Measurements from ENCODE around the gene BRMS1L.

The BRMS1L gene

DNA sequence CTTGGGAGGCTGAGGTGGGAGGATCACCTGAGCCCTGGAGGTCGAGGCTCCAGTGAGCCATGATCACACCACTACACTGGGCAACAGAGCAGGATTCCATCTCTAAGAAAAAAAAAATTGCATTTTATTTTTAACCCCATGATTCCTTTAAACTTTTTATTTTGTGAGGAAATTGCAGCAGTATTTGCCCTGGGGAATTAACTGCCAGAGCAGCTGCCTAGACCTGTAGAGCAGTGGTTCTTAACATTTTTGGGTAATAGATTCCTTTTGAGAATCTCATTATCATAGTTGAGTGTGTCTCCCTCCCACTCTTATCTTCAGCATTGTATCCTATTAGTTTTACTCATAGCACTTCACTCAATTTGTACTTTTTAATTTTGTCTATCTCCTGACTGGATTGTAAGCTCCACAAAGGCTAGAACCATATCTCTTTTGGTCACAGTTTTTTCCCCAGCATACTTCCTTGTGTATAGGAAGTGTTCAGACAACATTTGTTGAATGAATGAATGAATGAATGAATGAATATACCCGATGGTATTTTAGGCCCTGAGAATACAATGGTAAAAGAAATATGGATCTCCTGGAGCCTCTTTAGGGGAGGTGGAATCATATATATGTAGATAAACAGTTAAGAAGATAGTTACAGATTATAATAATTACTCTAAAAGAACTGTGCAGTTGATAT, 40.6 kb downstream of the BRMS1L start:
- DNase-seq, result no peak

DNA sequence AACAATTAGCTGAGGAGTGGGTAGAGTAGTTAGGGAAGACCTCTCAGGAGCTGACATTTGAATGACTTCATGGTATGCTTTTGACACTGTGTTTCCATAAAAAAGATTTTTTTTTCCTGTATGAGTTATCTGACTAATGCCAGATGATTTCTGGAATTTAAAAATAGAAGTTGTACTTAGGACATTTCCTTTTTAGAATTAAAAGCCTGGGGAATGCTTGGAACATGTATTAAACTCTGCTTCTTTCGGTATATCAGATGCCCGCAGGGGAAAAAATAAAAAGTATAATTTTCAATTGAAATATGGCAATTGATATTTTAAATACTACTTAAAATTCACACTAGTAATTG, 41.1 kb downstream of the BRMS1L start:
- no peak for DNase-seq

DNA sequence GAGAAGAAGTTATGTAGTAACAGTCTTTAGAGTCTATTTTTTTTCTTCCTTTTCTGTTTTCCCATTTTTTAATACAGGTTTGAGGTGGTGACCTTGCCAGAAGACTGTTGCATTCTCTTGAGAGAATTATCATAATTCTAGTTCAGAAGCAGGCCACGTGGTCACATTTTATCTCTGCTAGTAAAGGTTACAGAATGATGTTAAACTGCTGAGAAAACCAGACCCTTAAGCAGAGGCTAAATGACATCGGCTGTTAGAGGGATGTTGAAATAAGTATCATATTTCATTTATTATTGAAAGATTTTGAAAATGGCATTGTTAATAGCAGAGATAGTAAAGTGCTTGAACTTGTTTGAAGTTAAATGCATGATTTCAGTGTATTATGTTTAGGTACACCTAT, 49.2 kb downstream of the BRMS1L start:
- no peak for DNase-seq

DNA sequence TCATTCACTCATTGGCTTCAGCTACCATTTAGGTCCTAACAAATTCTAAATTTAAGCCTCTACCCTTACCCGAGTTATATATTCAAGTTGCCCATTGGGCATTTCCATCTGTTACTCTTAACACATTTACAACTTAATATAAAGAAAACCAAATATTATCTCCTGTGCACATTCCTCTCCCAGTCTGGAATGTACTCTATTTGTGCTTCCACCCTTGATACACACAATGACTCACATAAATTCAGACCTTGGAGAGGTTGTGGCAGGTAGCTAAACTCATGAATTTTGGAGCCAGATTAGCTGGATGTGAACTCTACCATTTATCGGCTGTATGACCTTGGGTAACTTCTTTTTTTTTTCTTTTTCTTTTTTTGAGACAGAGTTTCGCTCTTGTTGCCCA, 51.1 kb downstream of the BRMS1L start:
- DNase-seq, result no peak

DNA sequence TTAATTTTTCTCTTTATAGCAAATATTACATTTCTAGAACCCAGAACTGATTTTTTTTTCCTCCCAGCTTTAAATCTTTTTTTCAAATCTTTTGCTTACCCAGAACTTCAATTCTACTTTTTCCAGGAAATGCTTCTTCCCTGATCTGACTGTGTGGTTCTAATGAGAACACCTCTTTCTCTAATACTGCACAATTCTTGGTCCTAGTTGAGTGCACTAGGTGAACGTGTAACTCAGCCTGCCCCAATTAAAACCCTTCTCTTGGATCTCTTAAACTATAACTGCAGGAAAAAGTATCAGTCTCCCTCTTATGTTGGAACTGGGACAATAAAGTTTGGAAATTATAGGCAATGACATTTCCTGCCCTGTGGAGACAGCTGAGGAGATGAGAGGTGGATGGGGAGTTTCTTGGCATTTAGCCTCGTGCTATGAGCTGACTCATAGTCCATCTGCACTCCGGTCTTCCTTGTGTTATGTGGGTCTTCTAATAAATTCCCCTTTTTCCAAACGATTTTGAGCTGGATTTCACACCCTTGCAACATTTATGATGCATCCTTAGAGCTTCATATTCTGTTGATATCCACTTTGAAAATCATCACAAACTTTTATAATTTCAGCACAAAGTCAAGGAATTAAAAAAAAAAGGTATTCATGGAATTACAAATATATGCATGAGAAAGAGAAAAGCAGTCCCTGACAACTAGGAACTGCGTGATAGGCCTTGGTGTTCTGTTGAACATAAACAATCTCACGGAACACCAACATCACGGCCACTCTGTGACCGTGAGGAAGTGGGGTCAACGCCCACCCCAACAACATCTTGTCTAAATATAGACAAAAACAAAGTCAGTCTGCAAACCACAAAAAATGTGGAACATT, 52.4 kb downstream of the BRMS1L start:
- peak; percentile 87 for DNase-seq

DNA sequence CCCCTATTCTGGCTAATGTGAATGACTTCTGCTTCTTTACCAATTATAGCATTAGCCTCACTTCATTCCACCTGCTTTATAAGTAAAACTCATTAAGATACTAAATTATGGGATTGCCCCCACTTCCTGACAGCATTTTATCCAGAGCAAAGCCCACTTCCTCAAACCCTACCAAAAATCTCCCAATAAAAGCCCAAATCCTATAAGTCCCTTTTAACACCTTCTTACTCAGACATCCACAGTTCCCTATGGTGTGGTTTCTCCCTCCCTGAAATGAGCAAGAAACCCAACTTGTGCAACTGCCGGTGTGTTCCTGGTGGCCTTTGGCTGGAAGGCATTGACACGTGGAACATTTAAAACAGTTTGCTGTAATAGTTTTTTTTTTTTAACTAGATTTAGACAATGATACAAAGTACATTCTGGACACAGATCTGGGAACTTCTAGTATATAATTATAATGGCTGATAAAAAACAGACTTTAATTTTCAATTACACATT, 53.1 kb downstream of the BRMS1L start:
- DNase-seq, result peak; percentile 13

DNA sequence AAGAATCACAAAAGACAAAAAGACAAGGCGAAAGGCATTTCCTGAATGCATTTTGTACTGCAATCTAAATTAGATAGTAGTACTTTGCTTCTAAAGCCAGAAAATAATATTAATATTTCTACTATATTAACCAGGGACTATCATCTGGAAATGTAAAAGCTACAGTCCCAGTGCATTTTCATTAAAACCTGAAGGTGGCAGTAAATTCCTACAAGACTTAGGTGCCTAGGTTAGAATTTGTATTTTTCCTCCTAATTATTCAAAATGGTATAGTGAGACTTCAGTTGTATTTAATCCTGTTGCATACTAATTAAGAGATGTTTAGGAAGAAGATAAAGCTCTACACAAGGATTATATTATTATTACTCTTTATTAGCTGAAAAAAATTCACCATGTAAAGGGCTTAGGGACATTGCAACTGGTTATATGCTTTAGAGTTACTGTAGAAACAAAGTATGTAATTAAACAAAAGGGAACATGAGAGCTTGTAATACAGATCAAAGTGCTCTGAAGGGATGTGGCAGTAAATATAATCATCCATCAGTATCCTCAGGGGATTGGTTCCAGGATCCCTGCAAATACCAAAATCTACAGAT, 53.6 kb downstream of the BRMS1L start:
- peak; percentile 47 for DNase-seq

DNA sequence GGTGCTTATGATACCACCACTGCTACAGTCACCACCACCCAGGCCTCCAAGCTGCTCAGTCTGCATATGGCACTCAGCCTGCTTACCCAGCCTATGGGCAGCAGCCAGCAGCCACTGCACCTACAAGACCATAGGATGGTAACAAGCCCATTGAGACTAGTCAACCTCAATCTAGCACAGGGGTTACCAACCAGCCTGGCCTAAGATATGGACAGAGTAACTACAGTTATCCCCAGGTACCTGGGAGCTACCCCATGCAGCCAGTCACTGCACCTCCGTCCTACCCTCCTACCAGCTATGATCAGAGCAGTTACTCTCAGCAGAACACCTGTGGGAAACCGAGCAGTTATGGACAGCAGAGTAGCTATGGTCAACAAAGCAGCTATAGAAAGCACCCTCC, 55.1 kb downstream of the BRMS1L start:
- DNase-seq, result no peak

DNA sequence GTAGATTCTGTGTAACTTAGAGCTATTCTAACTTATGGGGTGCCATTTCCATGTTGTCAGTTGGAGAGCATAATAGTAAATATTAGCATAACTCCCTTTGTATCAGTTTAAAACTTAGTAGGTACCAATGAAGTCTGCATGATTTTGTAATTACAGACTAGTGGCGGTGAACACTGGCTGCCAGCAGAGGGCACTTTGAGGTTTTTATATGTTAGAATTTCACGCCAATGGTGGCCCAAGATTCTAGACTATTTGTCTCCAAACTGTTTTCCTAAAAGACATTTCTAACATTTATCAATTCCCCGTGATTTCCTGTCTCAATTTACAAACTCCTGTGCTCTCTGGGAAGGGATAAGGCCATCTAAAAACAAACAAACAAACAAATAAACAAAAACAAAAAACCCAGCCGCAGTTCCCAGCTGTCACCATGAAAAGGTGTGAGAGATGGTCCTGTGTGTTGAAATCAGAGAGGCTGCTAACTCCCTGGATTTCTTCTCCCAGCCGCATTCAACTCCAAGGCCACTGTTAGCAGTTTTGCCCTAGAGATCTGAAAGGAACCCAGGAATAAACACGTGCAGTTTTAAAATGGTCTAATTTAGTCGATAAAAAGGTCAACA, 57.6 kb downstream of the BRMS1L start:
- peak; percentile 11 for DNase-seq

DNA sequence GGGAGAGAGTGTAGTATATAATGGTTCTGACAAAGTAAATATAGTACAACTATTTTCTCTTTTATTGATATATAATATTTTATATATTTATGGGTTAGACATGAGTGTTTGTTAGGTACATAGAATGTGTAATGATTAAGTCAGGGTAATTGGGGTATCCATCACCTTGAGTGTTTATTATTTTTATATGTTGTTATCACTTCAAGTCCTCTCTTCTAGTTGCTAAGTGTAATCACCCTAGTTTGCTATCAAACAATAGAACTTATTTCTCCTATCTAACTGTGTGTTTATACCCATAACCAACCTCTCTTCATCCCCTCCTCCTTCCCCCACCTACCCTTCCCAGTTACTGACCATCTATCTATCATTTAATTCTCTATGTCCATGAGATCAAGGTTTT, 64.2 kb downstream of the BRMS1L start:
- no peak for DNase-seq

DNA sequence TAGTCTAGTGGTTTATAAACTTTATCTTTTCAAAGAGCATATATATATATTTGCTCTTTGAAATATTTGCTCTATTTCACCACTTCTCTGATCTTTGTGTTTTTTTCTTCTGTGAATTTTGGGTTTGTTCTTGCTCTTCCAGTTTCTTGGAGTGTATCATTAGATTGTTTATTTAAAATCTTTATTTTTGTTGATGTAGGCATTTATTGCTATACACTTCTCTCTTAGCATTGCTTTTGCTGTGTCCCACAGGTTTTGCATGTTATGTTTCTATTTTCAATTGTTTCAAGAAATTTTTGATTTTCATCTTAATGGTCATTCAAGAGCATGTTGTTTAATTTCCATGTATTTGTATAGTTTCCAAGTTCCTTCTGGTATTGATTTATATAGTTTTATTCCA, 69.1 kb downstream of the BRMS1L start:
- no peak for DNase-seq

DNA sequence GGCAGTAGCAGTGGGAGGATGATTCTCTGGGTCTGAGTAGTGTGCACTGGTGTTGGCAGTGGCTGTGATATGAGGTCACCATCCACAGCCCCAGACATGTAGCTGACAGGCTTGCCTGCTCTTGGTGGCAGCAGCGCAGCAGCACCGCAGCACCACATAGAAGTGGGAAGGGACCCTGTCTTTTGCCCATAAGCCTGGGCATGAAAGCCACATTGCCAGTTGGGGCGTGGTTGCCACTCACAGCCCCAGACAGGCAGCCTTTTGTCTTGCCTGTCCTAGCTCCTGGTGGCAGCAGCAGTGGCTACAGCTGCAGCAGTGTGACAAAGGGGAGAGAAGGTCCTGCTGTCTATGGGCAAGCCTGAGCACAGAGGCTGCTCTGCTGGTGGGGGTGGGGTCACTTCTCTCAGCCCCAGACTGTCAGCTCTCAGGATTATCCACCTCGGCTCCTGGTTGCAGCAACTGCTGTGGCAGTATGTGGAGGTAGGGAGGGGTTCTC, 71.5 kb downstream of the BRMS1L start:
- DNase-seq, result no peak

DNA sequence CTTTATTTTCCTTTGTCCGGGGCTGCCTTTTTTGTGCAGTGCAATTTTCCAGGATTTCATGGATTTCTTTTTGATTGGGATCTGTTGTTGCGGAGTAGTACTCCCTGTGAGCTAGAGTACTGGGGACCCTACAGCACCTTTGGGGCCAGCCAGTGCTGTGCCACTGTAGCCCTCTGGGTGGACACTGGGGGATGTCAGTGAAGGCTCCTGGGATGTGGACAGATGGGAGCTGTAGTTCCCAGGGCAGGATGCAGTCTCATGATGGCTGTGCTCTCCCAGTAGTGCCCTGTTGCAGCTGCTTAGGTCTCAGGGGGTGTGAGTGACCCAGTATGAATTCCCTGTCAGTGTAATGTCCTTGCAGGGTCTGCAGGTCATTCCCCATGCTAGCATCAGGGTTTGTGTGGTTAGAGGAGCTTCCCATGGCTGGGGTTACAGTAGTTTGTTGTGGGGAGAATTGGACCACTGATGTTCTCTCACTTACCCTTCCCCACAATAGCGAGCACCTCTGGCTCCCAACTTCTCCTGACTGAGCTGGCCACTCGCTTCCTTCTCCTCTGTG, 72.2 kb downstream of the BRMS1L start:
- DNase-seq, result no peak

DNA sequence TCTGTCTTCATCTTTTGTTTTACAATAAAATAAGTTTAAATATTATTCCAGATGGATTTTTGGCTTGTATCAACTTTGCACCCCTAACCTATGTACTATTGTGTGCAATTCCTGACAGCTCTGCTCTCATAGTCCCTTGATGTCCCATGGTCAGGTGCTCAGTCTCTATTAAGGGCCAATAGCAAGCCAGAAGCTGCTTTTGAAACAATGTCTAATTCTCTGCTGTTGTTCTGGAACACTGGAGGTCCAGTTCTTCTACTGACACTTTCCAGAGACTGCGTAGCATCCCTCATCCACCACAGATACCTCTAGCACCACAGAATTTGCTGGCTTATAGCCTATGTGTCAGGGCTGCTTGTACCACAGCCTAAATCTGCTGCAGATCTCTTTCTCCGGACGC, 74.6 kb downstream of the BRMS1L start:
- DNase-seq, result no peak

DNA sequence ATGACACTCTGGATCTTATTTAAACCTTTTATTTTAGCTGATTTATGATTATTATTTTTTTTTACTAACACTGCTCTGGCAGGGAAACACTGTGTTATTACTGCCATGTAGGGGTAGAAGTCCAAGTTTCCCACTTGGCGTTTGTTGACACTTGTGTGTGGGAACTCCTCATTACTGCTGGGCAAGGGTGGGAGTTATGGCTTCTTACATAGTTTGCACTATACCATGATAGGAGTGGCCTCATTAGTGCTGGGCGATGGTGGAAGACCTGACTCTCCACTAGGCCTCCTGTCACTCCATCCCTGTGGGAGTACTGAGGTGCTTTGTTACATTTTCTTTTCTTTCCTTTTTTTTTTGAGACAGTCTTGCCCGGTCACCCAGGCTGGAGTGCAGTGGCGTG, 83.5 kb downstream of the BRMS1L start:
- DNase-seq, result no peak

DNA sequence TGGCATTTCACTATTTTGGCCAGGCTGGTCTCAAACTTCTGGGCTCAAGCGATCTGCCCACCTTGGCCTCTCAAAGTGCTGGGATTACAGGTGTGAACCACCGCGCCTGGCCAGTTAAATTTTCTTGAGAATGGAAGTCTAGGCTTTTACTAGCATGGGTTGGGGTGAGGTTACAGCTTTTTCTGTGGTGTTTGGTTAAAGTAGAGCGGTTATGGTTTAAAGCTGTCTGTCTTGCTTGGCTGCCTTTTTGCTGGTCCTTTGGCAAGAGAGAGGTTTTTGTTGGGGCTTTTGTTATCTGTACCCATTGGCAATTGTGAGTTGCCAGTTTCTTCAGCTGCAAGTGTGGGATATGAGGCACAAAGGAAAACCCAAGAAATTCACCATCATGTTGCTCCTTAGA, 84.1 kb downstream of the BRMS1L start:
- DNase-seq, result no peak

DNA sequence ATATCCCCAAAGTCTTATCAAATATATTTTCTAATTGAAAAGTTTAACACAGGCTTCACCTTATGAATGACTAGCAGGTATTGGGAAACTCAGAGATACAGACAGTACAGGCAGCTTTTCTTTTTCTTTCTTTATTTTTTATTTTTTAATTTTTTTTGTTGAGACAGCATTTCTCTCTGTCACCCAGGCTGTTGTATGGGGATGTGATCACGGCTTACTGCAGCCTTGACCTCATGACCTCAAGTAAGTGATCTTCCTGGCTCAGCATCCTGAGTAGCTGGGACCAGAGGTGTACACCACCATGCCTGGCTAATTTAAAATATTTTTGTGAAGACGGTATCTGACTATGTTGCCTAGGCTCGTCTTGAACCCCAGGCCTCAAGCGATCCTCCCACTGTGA, 85.0 kb downstream of the BRMS1L start:
- no peak for DNase-seq

DNA sequence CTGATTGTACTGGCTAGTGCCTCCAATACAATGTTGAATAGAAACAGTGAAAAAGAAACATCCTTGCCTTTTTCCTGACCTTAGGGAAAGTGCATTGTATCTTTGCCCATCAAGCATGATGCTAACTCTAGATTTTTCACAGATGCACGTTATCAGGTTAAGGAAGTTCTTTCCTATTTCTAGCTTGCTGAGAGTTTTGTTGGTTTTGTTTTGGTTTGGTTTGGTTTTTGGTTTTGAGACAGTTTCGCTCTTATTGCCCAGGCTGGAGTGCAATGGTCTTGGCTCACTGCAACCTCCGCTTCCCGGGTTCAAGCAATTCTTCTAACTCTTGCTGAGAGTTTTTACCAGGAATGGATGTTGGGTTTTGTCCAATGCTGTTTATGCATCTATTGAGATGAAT, 89.0 kb downstream of the BRMS1L start:
- no peak for DNase-seq

DNA sequence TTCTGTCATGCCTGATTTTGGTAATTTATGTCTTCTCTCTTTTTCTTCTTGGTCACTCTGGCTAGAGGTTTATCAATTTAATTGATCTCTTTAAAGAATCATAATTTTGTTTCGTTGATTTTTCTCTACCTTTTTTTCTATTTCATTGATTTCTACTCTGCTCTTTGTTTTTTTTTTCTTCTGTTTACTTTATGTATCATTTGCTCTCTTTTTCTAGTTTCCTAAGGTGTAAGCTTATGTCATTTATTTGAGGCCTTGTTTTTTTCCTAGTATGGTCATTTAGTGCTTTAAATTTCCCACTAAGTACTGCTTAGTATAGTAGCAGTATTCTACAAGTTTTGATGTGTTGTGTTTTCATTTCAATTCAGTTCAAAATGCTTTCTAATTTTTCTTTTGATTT, 89.6 kb downstream of the BRMS1L start:
- DNase-seq, result no peak

Data from NCI-H446 treated with DMSO at 0.1 percent for 48 hours (cell line).